HL-60 (cell line): Measurements from ENCODE around the gene NRAS.

ENCODE experiments used
- DNase-seq, 2 experiments: peaks; one replicate each; pipeline ENCODE4 v3.0.0-alpha.2; 2010 to 2020; ENCODE audit warnings: low read depth in 1 of 2, low spot score in 1 of 2
- H3K27ac ChIP-seq: fragments of 250-450 bp; sonication (Bioruptor Pico); replicated peaks from 2 replicates; pipeline ENCODE4 v1.5.1; 2020; ENCODE audit warnings: mild to moderate bottlenecking, moderate library complexity
- H3K27me3 ChIP-seq: fragments of 250-450 bp; sonication (Bioruptor Pico); 2 replicates; pipeline ENCODE4 v1.5.1; 2021; ENCODE audit warnings: mild to moderate bottlenecking, moderate library complexity; ENCODE audit not compliant: insufficient read depth, poor library complexity, severe bottlenecking
- H3K4me3 ChIP-seq: replicated peaks from 2 replicates; pipeline ENCODE4 v1.5.1; 2011; ENCODE audit warnings: mild to moderate bottlenecking, control low read depth, low read length; ENCODE audit not compliant: insufficient read depth
- CTCF ChIP-seq: IDR thresholded peaks from one replicate; pipeline ENCODE4 v1.5.1; 2011; ENCODE audit warnings: low read length, control low read depth, inconsistent platforms; ENCODE audit not compliant: insufficient read depth
- GABPA ChIP-seq: IDR thresholded peaks from 2 replicates; pipeline ENCODE4 v1.6.1; 2012; ENCODE audit warnings: low read depth
- POLR2AphosphoS5 ChIP-seq: IDR thresholded peaks from 2 replicates; pipeline ENCODE4 v1.6.1; 2012; ENCODE audit warnings: low read depth
- SPI1 ChIP-seq: IDR thresholded peaks from 2 replicates; pipeline ENCODE4 v1.6.1; 2012; ENCODE audit warnings: low read depth, mild to moderate bottlenecking, borderline replicate concordance
- TF ChIP-seq, protein P1 (sequence below): IDR thresholded peaks from 2 replicates; pipeline ENCODE4 v1.6.1; 2012; ENCODE audit warnings: low read depth; ENCODE audit not compliant: insufficient replicate concordance

The NRAS gene

DNA sequence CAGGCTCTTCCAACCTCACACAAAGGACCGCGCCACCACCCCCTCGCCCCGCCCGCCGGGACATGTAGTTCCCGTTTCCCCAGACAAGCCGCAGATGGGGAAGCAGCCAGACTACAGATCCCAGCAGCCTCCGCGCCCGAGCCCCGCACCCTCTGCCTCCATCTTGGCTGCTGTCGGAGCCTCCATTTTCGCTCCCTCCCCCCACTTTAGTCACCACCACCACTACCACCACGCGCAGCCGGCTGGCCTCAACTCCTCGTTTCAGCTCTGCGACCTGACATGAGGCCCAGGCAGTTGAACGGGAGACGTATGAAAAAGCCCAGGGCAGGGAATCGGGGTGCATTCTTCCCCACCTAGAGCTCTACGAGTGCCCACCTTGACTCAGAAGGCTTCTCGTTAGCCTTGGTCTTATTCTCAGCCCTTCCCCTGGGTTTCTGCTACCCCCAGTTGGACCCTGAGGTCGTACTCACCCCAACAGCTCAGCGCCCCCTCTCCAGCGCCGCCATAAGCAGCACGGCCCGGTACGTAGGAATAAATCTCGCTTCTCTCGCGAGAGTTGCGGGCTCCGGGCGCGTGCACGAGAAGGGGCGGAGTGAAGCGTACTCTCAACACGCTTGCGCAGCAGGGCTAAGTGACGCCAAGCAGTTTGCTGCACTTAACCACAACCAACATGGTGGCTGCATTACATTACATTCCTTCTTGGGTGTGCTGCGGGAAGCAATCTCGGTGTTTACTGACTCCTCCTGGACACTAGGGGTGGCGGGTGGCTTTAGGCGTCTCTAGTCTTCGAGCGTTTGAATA, 41.1 kb upstream of the NRAS start, which contains the start of gene CSDE1:
Gene CSDE1 (minus strand): TSS at position 530 of the 801 bp plus-strand sequence. CDS start 18,094 bp downstream, outside the sequence.
- TF ChIP-seq GABPA (no peak), SPI1 (peak; percentile 54; the same call in 1 of the 2 replicates), POLR2AphosphoS5 (peak; percentile 97), CTCF (no peak)
- TF ChIP-seq, protein P1, sequence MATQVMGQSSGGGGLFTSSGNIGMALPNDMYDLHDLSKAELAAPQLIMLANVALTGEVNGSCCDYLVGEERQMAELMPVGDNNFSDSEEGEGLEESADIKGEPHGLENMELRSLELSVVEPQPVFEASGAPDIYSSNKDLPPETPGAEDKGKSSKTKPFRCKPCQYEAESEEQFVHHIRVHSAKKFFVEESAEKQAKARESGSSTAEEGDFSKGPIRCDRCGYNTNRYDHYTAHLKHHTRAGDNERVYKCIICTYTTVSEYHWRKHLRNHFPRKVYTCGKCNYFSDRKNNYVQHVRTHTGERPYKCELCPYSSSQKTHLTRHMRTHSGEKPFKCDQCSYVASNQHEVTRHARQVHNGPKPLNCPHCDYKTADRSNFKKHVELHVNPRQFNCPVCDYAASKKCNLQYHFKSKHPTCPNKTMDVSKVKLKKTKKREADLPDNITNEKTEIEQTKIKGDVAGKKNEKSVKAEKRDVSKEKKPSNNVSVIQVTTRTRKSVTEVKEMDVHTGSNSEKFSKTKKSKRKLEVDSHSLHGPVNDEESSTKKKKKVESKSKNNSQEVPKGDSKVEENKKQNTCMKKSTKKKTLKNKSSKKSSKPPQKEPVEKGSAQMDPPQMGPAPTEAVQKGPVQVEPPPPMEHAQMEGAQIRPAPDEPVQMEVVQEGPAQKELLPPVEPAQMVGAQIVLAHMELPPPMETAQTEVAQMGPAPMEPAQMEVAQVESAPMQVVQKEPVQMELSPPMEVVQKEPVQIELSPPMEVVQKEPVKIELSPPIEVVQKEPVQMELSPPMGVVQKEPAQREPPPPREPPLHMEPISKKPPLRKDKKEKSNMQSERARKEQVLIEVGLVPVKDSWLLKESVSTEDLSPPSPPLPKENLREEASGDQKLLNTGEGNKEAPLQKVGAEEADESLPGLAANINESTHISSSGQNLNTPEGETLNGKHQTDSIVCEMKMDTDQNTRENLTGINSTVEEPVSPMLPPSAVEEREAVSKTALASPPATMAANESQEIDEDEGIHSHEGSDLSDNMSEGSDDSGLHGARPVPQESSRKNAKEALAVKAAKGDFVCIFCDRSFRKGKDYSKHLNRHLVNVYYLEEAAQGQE: peak; percentile 75
- no peaks in the 10 kb centered on the region for H3K27me3 ChIP-seq
- peak within 1 kb of the TSS; percentile 99 for H3K27ac ChIP-seq
- H3K4me3 ChIP-seq: peak within 1 kb of the TSS; percentile 91
- peak; percentile 96 to 98 for DNase-seq

DNA sequence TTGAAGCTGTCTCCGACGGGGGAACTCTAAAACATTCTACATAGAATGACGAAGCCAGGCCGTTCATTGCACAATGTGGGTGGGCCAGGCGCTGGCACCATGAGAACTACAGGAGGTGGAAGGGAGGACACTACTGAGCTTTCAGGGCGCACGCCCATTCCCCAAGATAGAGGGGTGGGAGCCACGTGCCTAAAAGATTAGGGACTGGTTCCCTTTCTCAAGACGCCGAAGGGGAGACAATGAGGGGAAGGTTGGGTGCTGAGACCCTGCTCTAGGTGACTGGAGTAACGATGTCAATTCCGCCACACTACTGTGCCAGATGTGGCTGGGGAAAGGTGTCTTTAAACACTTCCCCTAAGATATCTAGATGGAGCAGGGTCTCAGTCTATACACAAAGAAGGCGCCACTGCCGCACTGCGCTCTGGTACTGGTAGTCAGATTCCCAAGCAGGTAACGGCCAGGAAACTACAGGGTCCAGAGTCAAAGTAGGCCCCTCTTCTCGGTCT, 40.4 kb upstream of the NRAS start:
- DNase-seq: peak in 1 of 2 experiments; percentile 66
- peak overlapping the region; percentile 91 for H3K4me3 ChIP-seq
- H3K27me3 ChIP-seq: no peaks in the 10 kb centered on the region
- H3K27ac ChIP-seq: peak overlapping the region; percentile 99
- no peak; the same call in 1 of the 2 replicates for TF ChIP-seq POLR2AphosphoS5
- TF ChIP-seq, protein P1: no peak
- no peak for TF ChIP-seq CTCF
- no peak for TF ChIP-seq SPI1
- TF ChIP-seq GABPA: no peak

GRCh38 chr1:114756009-114756892, 39.7 kb upstream of the NRAS start:
- H3K27ac ChIP-seq: peak overlapping the region; percentile 99
- no peak for TF ChIP-seq POLR2AphosphoS5
- TF ChIP-seq SPI1: no peak
- TF ChIP-seq GABPA: no peak
- TF ChIP-seq, protein P1: no peak
- no peak for TF ChIP-seq CTCF
- H3K27me3 ChIP-seq: no peaks in the 10 kb centered on the region
- H3K4me3 ChIP-seq: peak overlapping the region; percentile 91
- no peak for DNase-seq
